ENCODE results near the gene CCDC86.
"Not testable (repeated sequence)": the region's sequence is repeated elsewhere in the genome, so short reads cannot be mapped to it uniquely, and the experiment has no call there.

Gene CCDC86

GRCh38 chr11:60841797-60842667 is at the start of gene CCDC86:
Gene CCDC86, plus strand, starts transcription at chr11:60842113. Its CDS starts 12 bp downstream, at chr11:60842125.
- peak; percentile 93 to 94 for DNase-seq

GRCh38 chr11:60792521-60792920 is 49.4 kb upstream of the CCDC86 start:
- DNase-seq = no peak

GRCh38 chr11:60795291-60795690 is 46.6 kb upstream of the CCDC86 start:
- DNase-seq = no peak

GRCh38 chr11:60797846-60798630 is 43.9 kb upstream of the CCDC86 start:
- DNase-seq = no peak

- no peak for DNase-seq
These were observed 43.3 kb upstream of the CCDC86 start for GRCh38 chr11:60798631-60799030.

GRCh38 chr11:60801194-60801593 is 40.7 kb upstream of the CCDC86 start:
- no peak for DNase-seq

GRCh38 chr11:60803273-60803936 is 38.5 kb upstream of the CCDC86 start:
- DNase-seq = no peak

- DNase-seq = no peak
These were observed 32.7 kb upstream of the CCDC86 start for GRCh38 chr11:60809249-60809648.

GRCh38 chr11:60809691-60810090 is 32.2 kb upstream of the CCDC86 start:
- DNase-seq = no peak

- DNase-seq = no peak
These were observed 31.8 kb upstream of the CCDC86 start for GRCh38 chr11:60810151-60810550.

GRCh38 chr11:60810569-60810968 is 31.3 kb upstream of the CCDC86 start:
- DNase-seq = peak in 1 of 2 experiments; percentile 14

GRCh38 chr11:60813324-60813723 is 28.6 kb upstream of the CCDC86 start:
- DNase-seq = no peak

- DNase-seq = no peak
These were observed 27.8 kb upstream of the CCDC86 start for GRCh38 chr11:60814112-60814511.

GRCh38 chr11:60816590-60817157 is 25.2 kb upstream of the CCDC86 start:
- no peak for DNase-seq

- no peak for DNase-seq
These were observed 23.9 kb upstream of the CCDC86 start for GRCh38 chr11:60818057-60818456.

- no peak for DNase-seq
These were observed 19.9 kb upstream of the CCDC86 start for GRCh38 chr11:60821827-60822599.

- DNase-seq = not testable (repeated sequence)
These were observed 18.1 kb upstream of the CCDC86 start for GRCh38 chr11:60823745-60824306.

GRCh38 chr11:60825118-60825517 is 16.8 kb upstream of the CCDC86 start:
- DNase-seq = no peak

GRCh38 chr11:60825790-60826189 is 16.1 kb upstream of the CCDC86 start:
- no peak for DNase-seq

GRCh38 chr11:60830478-60831142 is 11.3 kb upstream of the CCDC86 start:
- DNase-seq = no peak

- peak; percentile 79 to 85 for DNase-seq
These were observed 10.8 kb upstream of the CCDC86 start for GRCh38 chr11:60831143-60831500.
